CD4-positive, alpha-beta T cell (primary cell): ENCODE data around the gene LY9. TPM values are rescaled to one million over a fixed set of nuclear protein-coding genes. Genes with fewer than 3 reads are reported as not detected.

Source experiments
- ATAC-seq: fragments of 200-7000 bp; cut with Tn5 transposase; one replicate; pipeline ENCODE4 v1.10.0; 2022; ENCODE audit warnings: mild to moderate bottlenecking; ENCODE audit not compliant: poor library complexity
- CTCF ChIA-PET: fragments of 350-600 bp; sonication (Branson Sonifier 250); formaldehyde crosslinking; loops from one replicate; lab custom pipeline; 2021; ENCODE audit warnings: antibody characterized with exemption, inconsistent platforms; lab: Charles Lee
- POLR2A ChIA-PET: fragments of 350-600 bp; sonication (Branson Sonifier 250); formaldehyde crosslinking; loops from one replicate; lab custom pipeline; 2021; ENCODE audit warnings: antibody characterized with exemption, inconsistent platforms; lab: Charles Lee
- DNase-seq, 14 experiments: peaks; one replicate each; pipeline ENCODE4 v3.0.0-alpha.2; 2013 to 2020; ENCODE audit warnings: mixed read lengths in 2 of 14
- H3K27ac ChIP-seq, 2 donors: one replicate each; pipeline versions ENCODE4 v1.5.1 to v1.7.0; 2013; ENCODE audit warnings: low read length in 2 of 2, low read depth in 1 of 2, mild to moderate bottlenecking in 1 of 2
- H3K27me3 ChIP-seq, 2 experiments: 1 replicate in 1 of 2; 2 replicates in 1 of 2; pipeline versions ENCODE4 v1.6.1 to v1.7.0; 2013; ENCODE audit warnings: low read length in 2 of 2, control low read depth in 1 of 2, mild to moderate bottlenecking in 1 of 2, moderate library complexity in 1 of 2; ENCODE audit not compliant: insufficient read depth in 2 of 2, control insufficient read depth in 1 of 2
- H3K36me3 ChIP-seq: one replicate; pipeline ENCODE4 v1.6.1; 2013; ENCODE audit warnings: low read length, control low read depth; ENCODE audit not compliant: insufficient read depth
- H3K4me1 ChIP-seq: one replicate; pipeline ENCODE4 v1.6.1; 2013; ENCODE audit warnings: low read length, control low read depth; ENCODE audit not compliant: insufficient read depth
- H3K4me3 ChIP-seq: one replicate; pipeline ENCODE4 v1.5.1; 2013; ENCODE audit warnings: mild to moderate bottlenecking, low read length, moderate library complexity
- H3K9me3 ChIP-seq, 2 experiments: 1 replicate in 1 of 2; 2 replicates in 1 of 2; pipeline versions ENCODE4 v1.6.1 to v1.7.0; 2013; ENCODE audit warnings: low read length in 2 of 2, mild to moderate bottlenecking in 2 of 2, control low read depth in 1 of 2, moderate library complexity in 1 of 2; ENCODE audit not compliant: control insufficient read depth in 1 of 2, insufficient read depth in 1 of 2
- H3K27ac Mint-ChIP-seq: one replicate; pipeline ENCODE4 v1.8.0; 2020; ENCODE audit warnings: mixed read lengths
- H3K27me3 Mint-ChIP-seq: one replicate; pipeline ENCODE4 v1.8.0; 2021; ENCODE audit warnings: mixed read lengths
- H3K36me3 Mint-ChIP-seq: one replicate; pipeline ENCODE4 v1.8.0; 2021; ENCODE audit warnings: low read depth, mixed read lengths
- H3K4me1 Mint-ChIP-seq: one replicate; pipeline ENCODE4 v1.8.0; 2021; ENCODE audit warnings: low read depth, mixed read lengths
- H3K4me3 Mint-ChIP-seq: one replicate; pipeline ENCODE4 v1.8.0; 2020; ENCODE audit warnings: mild to moderate bottlenecking, mixed read lengths
- H3K9me3 Mint-ChIP-seq: one replicate; pipeline ENCODE4 v1.8.0; 2020; ENCODE audit warnings: mixed read lengths
- intact Hi-C, 2 experiments: fragments of 100-400 bp; cut with DNase I in 1 of 2; cut with micrococcal nuclease in 1 of 2; formaldehyde crosslinking; loops; one replicate each; pipeline versions ENCODE4 v1.15.1 to v1.9.0; 2023 to 2025; cut with DNase I, micrococcal nuclease
- total RNA-seq, 174 experiments: library from RNA in 2 of 174; stranded (reverse) in 2 of 174; gene quantifications; one replicate each; pipeline ENCODE4 v1.2.3 and lab custom pipeline; 2021 to 2026
- TF ChIP-seq, protein P1 (sequence below): fragments of 200-600 bp; IDR thresholded peaks from one replicate; pipeline ENCODE4 v1.8.0; 2022; ENCODE audit warnings: antibody characterized with exemption, mild to moderate bottlenecking

Gene LY9
- total RNA-seq, 2 experiments from 2014 or later = 124 TPM

- Histone ChIP-seq H3K9me3 (no peaks in the 10 kb centered on the region), H3K27me3 (no peaks in the 10 kb centered on the region), H3K36me3 (no peaks in the 10 kb centered on the region), H3K27ac (no peak overlapping the region), H3K4me1 (peaks cover 23% of the 10 kb centered on the region), H3K4me3 (no peak overlapping the region)
- intact Hi-C loops = no loop called here
- ChIA-PET POLR2A (no interaction called here), CTCF (interaction anchor here (1.4 kb wide), 1 partner anchor 16 kb away, joined by 4 read pairs; no protein-coding TSS in a partner anchor)
- no peak overlapping the region for H3K4me3 Mint-ChIP-seq
- H3K27ac Mint-ChIP-seq = no peak overlapping the region
- no peaks in the 10 kb centered on the region for H3K9me3 Mint-ChIP-seq
- H3K27me3 Mint-ChIP-seq = no peaks in the 10 kb centered on the region
- ATAC-seq (no peak), DNase-seq (no peak)
- peaks cover 4% of the 10 kb centered on the region for H3K4me1 Mint-ChIP-seq
- no peaks in the 10 kb centered on the region for H3K36me3 Mint-ChIP-seq
- TF ChIP-seq, protein P1, sequence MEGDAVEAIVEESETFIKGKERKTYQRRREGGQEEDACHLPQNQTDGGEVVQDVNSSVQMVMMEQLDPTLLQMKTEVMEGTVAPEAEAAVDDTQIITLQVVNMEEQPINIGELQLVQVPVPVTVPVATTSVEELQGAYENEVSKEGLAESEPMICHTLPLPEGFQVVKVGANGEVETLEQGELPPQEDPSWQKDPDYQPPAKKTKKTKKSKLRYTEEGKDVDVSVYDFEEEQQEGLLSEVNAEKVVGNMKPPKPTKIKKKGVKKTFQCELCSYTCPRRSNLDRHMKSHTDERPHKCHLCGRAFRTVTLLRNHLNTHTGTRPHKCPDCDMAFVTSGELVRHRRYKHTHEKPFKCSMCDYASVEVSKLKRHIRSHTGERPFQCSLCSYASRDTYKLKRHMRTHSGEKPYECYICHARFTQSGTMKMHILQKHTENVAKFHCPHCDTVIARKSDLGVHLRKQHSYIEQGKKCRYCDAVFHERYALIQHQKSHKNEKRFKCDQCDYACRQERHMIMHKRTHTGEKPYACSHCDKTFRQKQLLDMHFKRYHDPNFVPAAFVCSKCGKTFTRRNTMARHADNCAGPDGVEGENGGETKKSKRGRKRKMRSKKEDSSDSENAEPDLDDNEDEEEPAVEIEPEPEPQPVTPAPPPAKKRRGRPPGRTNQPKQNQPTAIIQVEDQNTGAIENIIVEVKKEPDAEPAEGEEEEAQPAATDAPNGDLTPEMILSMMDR = no peak
Measured at GRCh38 chr1:160752406-160752805, 43.6 kb upstream of the LY9 start.

- Mint-ChIP-seq H3K4me3 (no peak overlapping the region), H3K27ac (no peak overlapping the region), H3K27me3 (no peaks in the 10 kb centered on the region), H3K36me3 (no peaks in the 10 kb centered on the region), H3K4me1 (peaks cover 4% of the 10 kb centered on the region), H3K9me3 (no peaks in the 10 kb centered on the region)
- peaks cover 23% of the 10 kb centered on the region for H3K4me1 ChIP-seq
- DNase-seq (no peak), ATAC-seq (no peak)
- no peaks in the 10 kb centered on the region for H3K36me3 ChIP-seq
- intact Hi-C loops = no loop called here
- TF ChIP-seq, protein P1 = no peak
- H3K27me3 ChIP-seq = no peaks in the 10 kb centered on the region
- CTCF ChIA-PET = interaction anchor here (1.4 kb wide), 1 partner anchor 16 kb away, joined by 4 read pairs; no protein-coding TSS in a partner anchor
- H3K27ac ChIP-seq = no peak overlapping the region
- H3K9me3 ChIP-seq = no peaks in the 10 kb centered on the region
- H3K4me3 ChIP-seq = no peak overlapping the region
- POLR2A ChIA-PET = interaction anchor here (1.2 kb wide), 1 partner anchor 8 kb away, joined by 3 read pairs; no protein-coding TSS in a partner anchor
Measured at GRCh38 chr1:160752924-160753323, 43.0 kb upstream of the LY9 start.

DNA sequence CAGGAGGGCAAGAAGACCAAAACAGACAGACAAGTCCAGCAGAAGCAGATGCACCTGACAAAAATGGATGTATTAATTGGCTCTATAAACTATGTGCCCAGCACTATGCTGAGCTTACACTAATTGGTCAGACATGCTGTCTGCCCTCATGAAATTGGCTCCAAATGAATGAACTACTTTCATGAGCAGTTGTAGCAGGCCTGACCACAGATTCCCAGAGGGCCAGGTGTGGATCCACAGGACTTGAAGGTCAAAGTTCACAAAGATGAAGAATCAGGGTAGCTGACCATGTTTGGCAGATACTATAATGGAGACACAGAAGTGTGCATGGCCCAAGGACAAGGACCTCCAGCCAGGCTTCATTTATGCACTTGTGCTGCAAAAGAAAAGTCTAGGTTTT lies 42.4 kb upstream of the LY9 start:
- intact Hi-C loops = no loop called here
- DNase-seq (no peak), ATAC-seq (no peak)
- Histone ChIP-seq H3K36me3 (no peaks in the 10 kb centered on the region), H3K27ac (no peak overlapping the region), H3K27me3 (no peaks in the 10 kb centered on the region), H3K9me3 (no peaks in the 10 kb centered on the region), H3K4me1 (peaks cover 23% of the 10 kb centered on the region), H3K4me3 (no peak overlapping the region)
- Mint-ChIP-seq H3K4me3 (no peak overlapping the region), H3K27ac (no peak overlapping the region), H3K9me3 (no peaks in the 10 kb centered on the region), H3K27me3 (no peaks in the 10 kb centered on the region), H3K4me1 (peaks cover 4% of the 10 kb centered on the region), H3K36me3 (no peaks in the 10 kb centered on the region)
- ChIA-PET POLR2A (interaction anchor here (1.2 kb wide), 1 partner anchor 9 kb away, joined by 3 read pairs; no protein-coding TSS in a partner anchor), CTCF (interaction anchor here (1.4 kb wide), 1 partner anchor 15 kb away, joined by 4 read pairs; no protein-coding TSS in a partner anchor)
- TF ChIP-seq, protein P1 = no peak
